Erythroblast (primary cell): Measurements from ENCODE around the gene TMEM140.

ENCODE experiments used
- GATA1 ChIP-seq: IDR thresholded peaks from 2 replicates; pipeline ENCODE4 v1.6.1; 2011; ENCODE audit warnings: low read depth, mild to moderate bottlenecking, control low read depth, low read length, moderate library complexity
- POLR2A ChIP-seq: IDR thresholded peaks from 2 replicates; pipeline ENCODE4 v1.6.1; 2011; ENCODE audit warnings: mild to moderate bottlenecking, low read length

- TF ChIP-seq POLR2A (no peak), GATA1 (no peak)
These were observed 53.0 kb downstream of the TMEM140 start for GRCh38 chr7:135200821-135201331.
